RWPE2 (cell line): ENCODE data around the gene FAM151A.

Source experiments
- ATAC-seq: fragments of 200-7000 bp; cut with Tn5 transposase; 3 replicates; pipeline ENCODE4 v1.9.1; 2021; ENCODE audit warnings: low read depth
- DNase-seq: peaks from one replicate; pipeline ENCODE4 v3.0.0-alpha.2; 2020; ENCODE audit warnings: low spot score
- H3K27ac ChIP-seq: fragments of 450-650 bp; 2 replicates; pipeline ENCODE4 v1.5.1; 2017; ENCODE audit warnings: mild to moderate bottlenecking; ENCODE audit not compliant: poor library complexity, severe bottlenecking
- H3K27me3 ChIP-seq: fragments of 250-450 bp; sonication (Bioruptor Pico); 2 replicates; pipeline ENCODE4 v1.5.1; 2021; ENCODE audit warnings: mild to moderate bottlenecking, moderate library complexity; ENCODE audit not compliant: insufficient read depth, poor library complexity, severe bottlenecking
- H3K36me3 ChIP-seq: fragments of 250-450 bp; sonication (Bioruptor Pico); 2 replicates; pipeline ENCODE4 v1.5.1; 2020; ENCODE audit warnings: low read depth, mild to moderate bottlenecking, moderate library complexity
- H3K4me1 ChIP-seq: fragments of 250-450 bp; sonication (Bioruptor Pico); 2 replicates; pipeline ENCODE4 v1.5.1; 2021; ENCODE audit warnings: mild to moderate bottlenecking, moderate library complexity; ENCODE audit not compliant: insufficient read depth, poor library complexity, severe bottlenecking
- H3K4me3 ChIP-seq: fragments of 250-450 bp; sonication (Bioruptor Pico); 2 replicates; pipeline ENCODE4 v1.5.1; 2021; ENCODE audit warnings: mild to moderate bottlenecking, moderate library complexity; ENCODE audit not compliant: severe bottlenecking
- H3K9me3 ChIP-seq: fragments of 250-450 bp; sonication (Bioruptor Pico); 2 replicates; pipeline ENCODE4 v1.5.1; 2021; ENCODE audit warnings: mild to moderate bottlenecking, moderate library complexity; ENCODE audit not compliant: severe bottlenecking
- CTCF ChIP-seq: fragments of 450-650 bp; IDR thresholded peaks from one replicate; pipeline ENCODE4 v1.5.1; 2017; ENCODE audit warnings: mild to moderate bottlenecking, moderate library complexity; ENCODE audit not compliant: poor library complexity, severe bottlenecking

The FAM151A gene

GRCh38 chr1:54566438-54567141, 56.7 kb downstream of the FAM151A start:
- TF ChIP-seq CTCF: no peak
- peaks cover 39% of the 10 kb centered on the region for H3K4me1 ChIP-seq
- no peaks in the 10 kb centered on the region for H3K9me3 ChIP-seq
- H3K27me3 ChIP-seq: no peaks in the 10 kb centered on the region
- H3K4me3 ChIP-seq: no peak overlapping the region
- ATAC-seq: no peak
- no peak for DNase-seq
- no peaks in the 10 kb centered on the region for H3K36me3 ChIP-seq
- H3K27ac ChIP-seq: no peak overlapping the region

DNA sequence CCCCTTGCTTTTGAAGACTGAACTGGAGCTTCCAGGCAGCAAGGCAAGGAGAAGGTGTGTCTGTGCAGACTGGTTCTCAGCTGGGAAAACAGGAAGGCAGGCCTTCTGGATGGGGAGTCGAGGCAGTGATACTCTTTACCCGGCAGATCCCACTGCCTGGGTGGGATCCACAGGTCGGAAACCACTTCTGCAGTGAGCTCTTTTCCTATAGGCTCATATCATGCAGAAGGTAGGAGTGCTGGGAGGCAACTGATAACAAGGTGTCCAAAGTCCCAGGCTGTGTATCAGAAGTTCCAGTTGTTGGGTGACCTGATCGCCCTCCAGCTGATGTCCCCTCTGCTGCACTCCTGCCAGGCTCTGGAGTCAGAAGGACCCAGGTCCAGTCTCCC, 58.2 kb downstream of the FAM151A start:
- H3K36me3 ChIP-seq: no peaks in the 10 kb centered on the region
- H3K27me3 ChIP-seq: no peaks in the 10 kb centered on the region
- DNase-seq (no peak), ATAC-seq (no peak)
- H3K4me1 ChIP-seq: peaks cover 28% of the 10 kb centered on the region
- peak overlapping the region; percentile 48 for H3K27ac ChIP-seq
- no peaks in the 10 kb centered on the region for H3K9me3 ChIP-seq
- no peak overlapping the region for H3K4me3 ChIP-seq
- no peak for TF ChIP-seq CTCF

GRCh38 chr1:54564312-54565112, 58.8 kb downstream of the FAM151A start:
- H3K9me3 ChIP-seq: no peaks in the 10 kb centered on the region
- TF ChIP-seq CTCF: no peak
- H3K36me3 ChIP-seq: no peaks in the 10 kb centered on the region
- DNase-seq (peak; percentile 93), ATAC-seq (peak; percentile 93)
- H3K4me3 ChIP-seq: peak overlapping the region; percentile 15
- peak overlapping the region; percentile 48 for H3K27ac ChIP-seq
- peaks cover 28% of the 10 kb centered on the region for H3K4me1 ChIP-seq
- H3K27me3 ChIP-seq: no peaks in the 10 kb centered on the region

DNA sequence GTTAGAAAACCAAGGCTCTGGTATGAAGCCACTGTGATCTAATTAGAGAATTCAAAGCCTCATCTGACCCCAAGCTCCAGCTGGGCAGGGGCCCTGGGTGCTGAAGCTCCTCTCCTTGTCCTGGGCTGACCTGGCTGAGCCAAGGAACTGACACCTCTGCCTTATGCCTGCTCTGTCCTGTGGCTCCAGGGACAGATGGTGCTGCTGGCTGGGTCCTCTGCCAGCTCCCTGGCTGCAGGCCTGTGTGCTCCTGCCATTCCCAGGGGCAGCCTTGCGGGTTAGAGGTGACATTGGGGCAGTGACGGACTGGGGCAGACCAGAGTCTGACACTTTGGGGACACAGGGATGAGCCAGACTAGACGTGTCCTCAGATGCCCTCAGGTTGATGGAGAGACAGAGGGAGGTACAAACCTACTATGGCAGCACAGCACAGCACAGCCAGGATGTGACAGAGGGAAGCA, 63.5 kb downstream of the FAM151A start:
- Histone ChIP-seq H3K27me3 (no peaks in the 10 kb centered on the region), H3K27ac (no peak overlapping the region), H3K9me3 (no peaks in the 10 kb centered on the region), H3K4me3 (no peak overlapping the region), H3K36me3 (no peaks in the 10 kb centered on the region), H3K4me1 (peaks cover 9% of the 10 kb centered on the region)
- TF ChIP-seq CTCF: no peak
- ATAC-seq: no peak
- DNase-seq: no peak
